Mammary epithelial cell (primary cell): ENCODE results near the gene RYR2.

Experiments used
- EZH2 ChIP-seq: IDR thresholded peaks from 2 replicates; pipeline ENCODE4 v1.6.1; 2012; ENCODE audit warnings: low read length, inconsistent platforms, borderline replicate concordance
- TF ChIP-seq, protein P1 (sequence below), 2 donors: IDR thresholded peaks in 1 of 2; conservative IDR thresholded peaks in 1 of 2; 2 replicates each; pipeline ENCODE4 v1.5.1; 2011 to 2012; ENCODE audit warnings: inconsistent platforms in 2 of 2, low read length in 2 of 2, mild to moderate bottlenecking in 2 of 2, control low read depth in 1 of 2, low read depth in 1 of 2; ENCODE audit not compliant: insufficient read depth in 1 of 2; ENCODE audit errors: extremely low read depth in 1 of 2

GRCh38 chr1:237562242-237562823 lies 520.3 kb downstream of the RYR2 start:
- TF ChIP-seq, protein P1, sequence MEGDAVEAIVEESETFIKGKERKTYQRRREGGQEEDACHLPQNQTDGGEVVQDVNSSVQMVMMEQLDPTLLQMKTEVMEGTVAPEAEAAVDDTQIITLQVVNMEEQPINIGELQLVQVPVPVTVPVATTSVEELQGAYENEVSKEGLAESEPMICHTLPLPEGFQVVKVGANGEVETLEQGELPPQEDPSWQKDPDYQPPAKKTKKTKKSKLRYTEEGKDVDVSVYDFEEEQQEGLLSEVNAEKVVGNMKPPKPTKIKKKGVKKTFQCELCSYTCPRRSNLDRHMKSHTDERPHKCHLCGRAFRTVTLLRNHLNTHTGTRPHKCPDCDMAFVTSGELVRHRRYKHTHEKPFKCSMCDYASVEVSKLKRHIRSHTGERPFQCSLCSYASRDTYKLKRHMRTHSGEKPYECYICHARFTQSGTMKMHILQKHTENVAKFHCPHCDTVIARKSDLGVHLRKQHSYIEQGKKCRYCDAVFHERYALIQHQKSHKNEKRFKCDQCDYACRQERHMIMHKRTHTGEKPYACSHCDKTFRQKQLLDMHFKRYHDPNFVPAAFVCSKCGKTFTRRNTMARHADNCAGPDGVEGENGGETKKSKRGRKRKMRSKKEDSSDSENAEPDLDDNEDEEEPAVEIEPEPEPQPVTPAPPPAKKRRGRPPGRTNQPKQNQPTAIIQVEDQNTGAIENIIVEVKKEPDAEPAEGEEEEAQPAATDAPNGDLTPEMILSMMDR (conservative IDR thresholded peaks at IDR 0.05 in 1 of 2, IDR thresholded peaks at IDR 0.05 in 1 of 2; ENCODE audit: extremely low read depth in 1 of 2, insufficient read depth in 1 of 2, low read depth in 1 of 2, low read length in 2 of 2): peak; percentile 58 to 78
- no peak for TF ChIP-seq EZH2
